ENCODE data around the gene BCL2L11. TPM values are rescaled to one million over a fixed set of nuclear protein-coding genes. Genes with fewer than 3 reads are reported as not detected.

Gene BCL2L11
- total and polyA plus RNA-seq, 10 of the 15 experiments (the other 5 are each of a cell fraction or from before 2014, with no cell fraction given): 0.29 to 10.1 (median 1.1) TPM

DNA sequence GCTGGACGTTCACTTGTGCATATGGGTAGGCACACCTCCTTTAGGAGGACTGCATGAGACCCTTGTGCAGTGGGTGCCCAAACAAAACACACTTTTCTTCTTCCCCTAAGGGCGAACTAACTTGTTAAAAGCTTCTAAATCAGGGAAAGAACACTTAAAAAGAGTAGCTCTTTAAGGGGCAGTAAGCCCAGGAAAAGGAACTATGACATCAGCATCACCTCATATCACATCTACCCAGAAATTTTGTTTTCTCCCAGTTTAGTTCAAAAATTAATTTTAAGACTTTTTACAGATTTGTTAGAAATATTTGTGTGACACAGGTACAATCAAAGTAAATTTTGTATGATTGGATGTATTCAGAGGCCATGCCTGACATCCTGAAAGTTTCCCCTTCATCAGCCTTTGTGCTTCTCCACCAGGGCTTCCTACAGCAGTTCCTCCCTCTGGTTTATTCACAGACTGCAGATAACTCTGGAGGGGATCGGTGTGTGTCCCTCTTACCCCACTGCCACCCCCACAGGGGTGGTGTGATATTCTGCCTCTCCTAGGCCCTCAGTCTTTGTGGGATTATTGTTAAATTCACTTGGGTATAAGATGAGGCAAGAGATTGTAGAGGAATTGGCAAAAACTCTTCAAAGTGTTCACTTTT, 27.6 kb downstream of the BCL2L11 start:
- no peak for DNase-seq (ENCODE audit: low read depth, low spot score)
- Histone ChIP-seq H4K20me1 (ENCODE audit: control insufficient read depth, insufficient read depth) (peaks cover 2% of the 10 kb centered on the region; the same call in 1 of the 2 replicates), H3K79me2 (ENCODE audit: control insufficient read depth, insufficient read depth, low read length) (no peaks in the 10 kb centered on the region), H3K4me3 (no peak overlapping the region), H3K9ac (ENCODE audit: control insufficient read depth, insufficient read depth, low read length) (no peak overlapping the region), H2AFZ (ENCODE audit: control insufficient read depth, low read depth, low read length) (no peak overlapping the region), H3K4me1 (ENCODE audit: control insufficient read depth, insufficient read depth, low read length) (peaks cover 6% of the 10 kb centered on the region), H3K9me3 (replicated peaks; ENCODE audit: control insufficient read depth, insufficient read depth, low read length) (peaks cover 5% of the 10 kb centered on the region; the same call in 2 of the 3 replicates), H3K27ac (ENCODE audit: control insufficient read depth, insufficient read depth) (no peak overlapping the region), H3K36me3 (ENCODE audit: control insufficient read depth in 2 of 2, insufficient read depth in 2 of 2, low read length in 1 of 2) (peaks cover 0 to 6% of the 10 kb centered on the region in 2 experiments; a peak in 2 of 4 replicates), H3K27me3 (replicated peaks in 1 of 2; ENCODE audit: control insufficient read depth in 2 of 2, insufficient read depth in 2 of 2, low read length in 1 of 2) (no peaks in the 10 kb centered on the region), H3K4me2 (ENCODE audit: control insufficient read depth, insufficient read depth) (no peak overlapping the region)
- CTCF ChIA-PET: interaction anchor here (0.6 to 1.7 kb wide), 5 partner anchors 15 to 105 kb away, joined by 3 to 5 read pairs (median 3); no protein-coding TSS in a partner anchor
- TF ChIP-seq EZH2 (IDR thresholded peaks at IDR 0.05; ENCODE audit: borderline replicate concordance, control insufficient read depth, low read depth, low read length) (no peak), SMAD1 (IDR thresholded peaks at IDR 0.05; ENCODE audit: low read depth, partially characterized antibody) (no peak), POLR2AphosphoS5 (IDR thresholded peaks at IDR 0.05; ENCODE audit: low read length) (no peak), CHD4 (IDR thresholded peaks at IDR 0.05) (no peak), POLR2A (IDR thresholded peaks at IDR 0.05; ENCODE audit: low read depth, low read length) (no peak), YY1 (IDR thresholded peaks at IDR 0.05; ENCODE audit: low read depth, low read length) (no peak), ZNF592 (IDR thresholded peaks at IDR 0.05) (no peak), HDGF (IDR thresholded peaks at IDR 0.05) (no peak), BRCA1 (IDR thresholded peaks at IDR 0.05; ENCODE audit: low read depth, low read length) (no peak), SREBF2 (IDR thresholded peaks at IDR 0.05; ENCODE audit: low read length) (no peak), PAX8 (IDR thresholded peaks at IDR 0.05) (no peak), NFXL1 (IDR thresholded peaks at IDR 0.05; ENCODE audit: borderline replicate concordance) (no peak), STAT1 (conservative IDR thresholded peaks at IDR 0.05) (no peak), KDM1A (IDR thresholded peaks at IDR 0.05; ENCODE audit: borderline replicate concordance) (no peak)
- TF ChIP-seq, protein P1, sequence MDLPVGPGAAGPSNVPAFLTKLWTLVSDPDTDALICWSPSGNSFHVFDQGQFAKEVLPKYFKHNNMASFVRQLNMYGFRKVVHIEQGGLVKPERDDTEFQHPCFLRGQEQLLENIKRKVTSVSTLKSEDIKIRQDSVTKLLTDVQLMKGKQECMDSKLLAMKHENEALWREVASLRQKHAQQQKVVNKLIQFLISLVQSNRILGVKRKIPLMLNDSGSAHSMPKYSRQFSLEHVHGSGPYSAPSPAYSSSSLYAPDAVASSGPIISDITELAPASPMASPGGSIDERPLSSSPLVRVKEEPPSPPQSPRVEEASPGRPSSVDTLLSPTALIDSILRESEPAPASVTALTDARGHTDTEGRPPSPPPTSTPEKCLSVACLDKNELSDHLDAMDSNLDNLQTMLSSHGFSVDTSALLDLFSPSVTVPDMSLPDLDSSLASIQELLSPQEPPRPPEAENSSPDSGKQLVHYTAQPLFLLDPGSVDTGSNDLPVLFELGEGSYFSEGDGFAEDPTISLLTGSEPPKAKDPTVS (IDR thresholded peaks at IDR 0.05; ENCODE audit: low read depth, low read length): no peak
- TF ChIP-seq, protein P2, sequence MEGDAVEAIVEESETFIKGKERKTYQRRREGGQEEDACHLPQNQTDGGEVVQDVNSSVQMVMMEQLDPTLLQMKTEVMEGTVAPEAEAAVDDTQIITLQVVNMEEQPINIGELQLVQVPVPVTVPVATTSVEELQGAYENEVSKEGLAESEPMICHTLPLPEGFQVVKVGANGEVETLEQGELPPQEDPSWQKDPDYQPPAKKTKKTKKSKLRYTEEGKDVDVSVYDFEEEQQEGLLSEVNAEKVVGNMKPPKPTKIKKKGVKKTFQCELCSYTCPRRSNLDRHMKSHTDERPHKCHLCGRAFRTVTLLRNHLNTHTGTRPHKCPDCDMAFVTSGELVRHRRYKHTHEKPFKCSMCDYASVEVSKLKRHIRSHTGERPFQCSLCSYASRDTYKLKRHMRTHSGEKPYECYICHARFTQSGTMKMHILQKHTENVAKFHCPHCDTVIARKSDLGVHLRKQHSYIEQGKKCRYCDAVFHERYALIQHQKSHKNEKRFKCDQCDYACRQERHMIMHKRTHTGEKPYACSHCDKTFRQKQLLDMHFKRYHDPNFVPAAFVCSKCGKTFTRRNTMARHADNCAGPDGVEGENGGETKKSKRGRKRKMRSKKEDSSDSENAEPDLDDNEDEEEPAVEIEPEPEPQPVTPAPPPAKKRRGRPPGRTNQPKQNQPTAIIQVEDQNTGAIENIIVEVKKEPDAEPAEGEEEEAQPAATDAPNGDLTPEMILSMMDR (IDR thresholded peaks at IDR 0.05 in 2 of 3, conservative IDR thresholded peaks at IDR 0.05 in 1 of 3; ENCODE audit: control insufficient read depth in 2 of 3, extremely low read depth in 1 of 3, insufficient read depth in 1 of 3, low read depth in 3 of 3, low read length in 3 of 3): no peak
- RAD21 ChIA-PET (ENCODE audit: unreplicated experiment): interaction anchor here (1.1 to 1.7 kb wide), 4 partner anchors 9 to 60 kb away, joined by 3 to 10 read pairs (median 6); no protein-coding TSS in a partner anchor
- in situ Hi-C loops (cut with MboI) (no loop called here), intact Hi-C loops (cut with micrococcal nuclease; ENCODE audit: unreplicated experiment) (no loop called here)
- SMC1A ChIA-PET (ENCODE audit: uncharacterized antibody, unreplicated experiment): interaction anchor here (0.9 to 5.4 kb wide), 11 partner anchors 8 to 81 kb away, joined by 3 to 42 read pairs (median 4); no protein-coding TSS in a partner anchor
- BruUV-seq (replicated peaks): no TSS peak
- POLR2A ChIA-PET: interaction anchor here (1.0 kb wide), 1 partner anchor 46 kb away, joined by 3 read pairs; no protein-coding TSS in a partner anchor
- 48% methylated on average over 3 of the region's 3 CpGs for WGBS (ENCODE audit: insufficient coverage, insufficient replicate concordance, low lambda C conversion rate, missing lambda C conversion rate)
- no peak for ATAC-seq
- no peak for FAIRE-seq

Measured in GM12878 (cell line).